ENCODE results near the gene SREK1IP1.

SREK1IP1 gene

GRCh38 chr5:64688965-64689364 is 79.5 kb downstream of the SREK1IP1 start:
- peaks cover 32% of the 10 kb centered on the region for H3K27me3 Mint-ChIP-seq (ENCODE audit: low read depth, poor library complexity)
- TF ChIP-seq CTCF (IDR thresholded peaks at IDR 0.05): no peak
- no peak for DNase-seq

DNA sequence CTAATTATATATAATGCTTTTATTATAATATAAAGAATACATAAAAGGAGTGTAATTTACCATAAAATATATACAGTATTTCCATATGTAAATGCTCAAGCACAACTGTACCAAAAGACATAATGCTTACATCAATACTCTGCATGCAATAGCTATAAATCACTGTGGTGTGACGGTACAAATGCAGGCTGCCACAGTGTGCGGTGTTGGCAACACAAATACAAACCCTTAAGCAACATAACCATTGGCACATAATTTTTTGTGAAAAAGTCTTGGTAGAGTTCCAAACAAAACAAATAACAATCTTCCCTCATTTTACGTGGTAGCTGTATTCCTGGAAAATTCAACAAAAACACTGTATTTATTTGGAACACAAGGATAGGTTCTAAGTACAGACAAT is 80.1 kb downstream of the SREK1IP1 start:
- no peaks in the 10 kb centered on the region for H3K36me3 Mint-ChIP-seq (ENCODE audit: low read depth)
- H3K9me3 Mint-ChIP-seq: no peaks in the 10 kb centered on the region
- TF ChIP-seq CTCF (IDR thresholded peaks at IDR 0.05): no peak
- no peak overlapping the region for H3K4me3 Mint-ChIP-seq
- H3K27ac Mint-ChIP-seq: no peak overlapping the region
- no peak for DNase-seq
- H3K27me3 Mint-ChIP-seq (ENCODE audit: low read depth, poor library complexity): peaks cover 32% of the 10 kb centered on the region
- peaks cover 32% of the 10 kb centered on the region for H3K4me1 Mint-ChIP-seq

More at GRCh38 chr5:64688965-64689364, 79.5 kb downstream of the SREK1IP1 start:
- no peak overlapping the region for H3K4me3 Mint-ChIP-seq
- no peaks in the 10 kb centered on the region for H3K9me3 Mint-ChIP-seq
- peaks cover 32% of the 10 kb centered on the region for H3K4me1 Mint-ChIP-seq
- H3K27ac Mint-ChIP-seq: no peak overlapping the region
- H3K36me3 Mint-ChIP-seq (ENCODE audit: low read depth): peaks cover 4% of the 10 kb centered on the region

- DNase-seq: no peak
- Mint-ChIP-seq H3K9me3 (no peaks in the 10 kb centered on the region), H3K36me3 (ENCODE audit: low read depth) (no peaks in the 10 kb centered on the region), H3K4me3 (no peak overlapping the region), H3K27me3 (ENCODE audit: low read depth, poor library complexity) (peaks cover 28% of the 10 kb centered on the region), H3K27ac (no peak overlapping the region), H3K4me1 (peaks cover 17% of the 10 kb centered on the region)
- TF ChIP-seq CTCF (IDR thresholded peaks at IDR 0.05): no peak
Observed at GRCh38 chr5:64685866-64686265, 82.6 kb downstream of the SREK1IP1 start.

- Mint-ChIP-seq H3K36me3 (ENCODE audit: low read depth) (no peaks in the 10 kb centered on the region), H3K27me3 (ENCODE audit: low read depth, poor library complexity) (peaks cover 16% of the 10 kb centered on the region), H3K4me3 (no peak overlapping the region), H3K27ac (no peak overlapping the region), H3K4me1 (peaks cover 5% of the 10 kb centered on the region), H3K9me3 (no peaks in the 10 kb centered on the region)
- DNase-seq: no peak
- no peak for TF ChIP-seq CTCF (IDR thresholded peaks at IDR 0.05)
Observed at GRCh38 chr5:64682608-64683007, 85.9 kb downstream of the SREK1IP1 start.

GRCh38 chr5:64680289-64680688 is 88.2 kb downstream of the SREK1IP1 start:
- no peak for DNase-seq
- peaks cover 12% of the 10 kb centered on the region for H3K27me3 Mint-ChIP-seq (ENCODE audit: low read depth, poor library complexity)
- no peaks in the 10 kb centered on the region for H3K9me3 Mint-ChIP-seq
- no peak for TF ChIP-seq CTCF (IDR thresholded peaks at IDR 0.05)
- no peak overlapping the region for H3K4me3 Mint-ChIP-seq
- no peak overlapping the region for H3K27ac Mint-ChIP-seq
- no peaks in the 10 kb centered on the region for H3K36me3 Mint-ChIP-seq (ENCODE audit: low read depth)
- H3K4me1 Mint-ChIP-seq: peaks cover 5% of the 10 kb centered on the region

DNA sequence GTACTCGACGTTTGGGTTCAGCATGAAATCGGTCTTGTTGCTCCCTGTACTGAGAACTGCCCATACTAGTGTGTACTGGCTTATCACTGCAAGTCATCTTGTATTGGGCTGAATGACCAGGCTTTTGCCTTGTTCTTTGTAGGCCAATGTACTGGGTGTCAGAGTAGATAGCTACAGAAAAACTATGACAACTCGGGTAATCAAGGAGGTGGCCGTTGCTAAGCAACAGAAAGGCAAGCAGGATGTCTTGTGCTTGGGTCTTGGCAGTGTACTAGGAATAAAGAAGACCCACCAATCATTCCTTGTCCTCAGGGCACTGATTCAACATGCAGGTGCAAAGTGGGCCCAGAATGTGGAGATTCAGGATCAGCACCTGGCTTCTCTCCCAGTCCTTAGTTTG is 90.1 kb downstream of the SREK1IP1 start:
- Mint-ChIP-seq H3K9me3 (no peaks in the 10 kb centered on the region), H3K27ac (no peak overlapping the region), H3K36me3 (ENCODE audit: low read depth) (no peaks in the 10 kb centered on the region), H3K4me3 (no peak overlapping the region), H3K4me1 (peaks cover 5% of the 10 kb centered on the region), H3K27me3 (ENCODE audit: low read depth, poor library complexity) (peaks cover 12% of the 10 kb centered on the region)
- DNase-seq: no peak
- no peak for TF ChIP-seq CTCF (IDR thresholded peaks at IDR 0.05)

Measured in nephron progenitor cell (in vitro differentiated cells).